Fibroblast of the conjunctiva (primary cell): ENCODE data around the gene AGPS.
"Not testable (repeated sequence)": the region's sequence is repeated elsewhere in the genome, so short reads cannot be mapped to it uniquely, and the experiment has no call there.

Experiments
- DNase-seq: peaks from one replicate; pipeline ENCODE4 v3.0.0-alpha.2; 2010; ENCODE audit warnings: low read depth

AGPS gene

DNA sequence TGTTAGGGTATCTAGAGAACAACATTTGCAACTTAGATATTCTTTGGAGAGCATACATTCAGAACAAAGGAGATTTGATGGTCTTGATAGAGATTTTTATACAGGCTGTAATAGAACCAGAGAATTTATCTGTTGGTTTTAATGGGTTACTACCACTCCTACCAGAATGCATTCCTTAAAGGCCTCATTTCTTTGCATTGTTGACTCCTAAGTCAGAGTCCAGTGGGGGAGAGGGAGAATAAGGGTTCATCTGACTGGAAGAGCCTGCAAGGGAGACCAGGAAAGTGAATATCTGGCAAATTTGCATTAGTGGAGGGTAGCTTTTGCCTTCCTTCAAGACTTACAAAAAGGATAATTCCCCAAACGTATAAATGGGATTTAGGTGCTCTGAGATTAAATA is 29.7 kb downstream of the AGPS start:
- DNase-seq = no peak

DNA sequence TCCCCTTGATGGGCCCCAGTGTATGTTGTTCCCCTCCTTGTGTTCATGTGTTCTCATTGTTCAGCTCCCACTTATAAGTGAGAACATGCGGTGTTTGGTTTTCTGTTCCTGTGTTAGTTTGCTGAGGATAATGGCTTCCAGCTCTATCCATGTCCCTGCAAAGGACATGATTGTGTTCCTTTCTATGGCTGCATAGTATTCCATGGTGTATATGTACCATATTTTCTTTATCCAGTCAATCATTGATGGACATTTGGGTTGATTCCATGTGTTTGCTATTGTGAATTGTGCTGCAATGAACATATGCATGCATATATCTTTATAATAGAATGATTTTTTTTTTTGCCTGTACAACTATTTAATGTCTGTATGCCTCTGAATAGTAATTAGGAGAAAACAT is 31.5 kb downstream of the AGPS start:
- DNase-seq = not testable (repeated sequence)

DNA sequence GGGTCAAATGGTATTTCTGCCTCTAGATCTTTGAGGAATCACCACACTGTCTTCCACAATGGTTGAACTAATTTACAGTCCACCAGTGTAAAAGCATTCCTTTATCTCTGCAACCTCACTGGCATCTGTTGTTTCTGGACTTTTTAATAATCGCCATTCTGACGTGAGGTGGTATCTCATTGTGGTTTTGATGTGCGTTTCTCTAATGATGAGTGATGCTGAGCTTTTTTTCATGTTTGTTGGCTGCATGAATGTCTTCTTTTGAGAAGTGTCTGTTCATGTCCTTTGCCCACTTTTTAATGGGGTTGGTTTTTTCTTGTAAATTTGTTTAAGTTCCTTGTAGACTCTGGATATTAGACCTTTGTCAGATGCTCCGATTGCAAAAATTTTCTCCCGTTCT is 32.0 kb downstream of the AGPS start:
- not testable (repeated sequence) for DNase-seq

DNA sequence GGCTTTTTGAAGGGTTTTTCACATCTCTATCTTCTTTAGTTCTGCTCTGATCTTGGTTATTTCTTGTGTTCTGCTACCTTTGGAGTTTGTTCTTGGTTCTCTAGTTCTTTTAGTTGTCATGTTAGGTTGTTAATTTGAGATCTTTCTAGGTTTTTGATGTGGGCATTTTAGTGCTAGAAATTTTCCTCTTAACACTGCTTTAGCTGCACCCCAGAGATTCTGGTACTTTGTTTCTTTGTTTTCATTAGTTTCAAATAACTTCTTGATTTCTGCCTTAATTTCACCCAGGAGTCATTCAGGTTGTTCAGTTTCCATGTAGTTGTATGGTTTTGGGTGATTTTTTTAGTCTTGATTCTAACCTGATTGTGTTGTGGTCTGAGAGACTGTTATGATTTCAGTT is 34.7 kb downstream of the AGPS start:
- DNase-seq = no peak

DNA sequence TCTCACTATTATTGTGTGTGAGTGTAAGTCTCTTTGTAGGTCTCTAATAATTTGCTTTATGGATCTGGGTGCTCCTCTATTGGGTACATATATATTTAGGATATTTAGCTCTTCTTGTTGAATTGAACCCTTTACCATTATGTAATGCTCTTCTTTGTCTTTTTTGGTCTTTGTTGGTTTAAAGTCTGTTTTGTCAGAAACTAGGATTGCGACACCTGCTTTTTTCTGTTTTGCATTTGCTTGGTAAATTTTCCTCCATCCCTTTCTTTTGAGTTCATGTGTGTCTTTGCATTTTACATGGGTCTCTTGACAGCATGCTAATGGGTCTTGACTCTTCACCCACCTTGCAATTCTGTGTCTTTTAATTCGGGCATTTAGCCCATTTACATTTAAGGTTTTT is 35.4 kb downstream of the AGPS start:
- not testable (repeated sequence) for DNase-seq

DNA sequence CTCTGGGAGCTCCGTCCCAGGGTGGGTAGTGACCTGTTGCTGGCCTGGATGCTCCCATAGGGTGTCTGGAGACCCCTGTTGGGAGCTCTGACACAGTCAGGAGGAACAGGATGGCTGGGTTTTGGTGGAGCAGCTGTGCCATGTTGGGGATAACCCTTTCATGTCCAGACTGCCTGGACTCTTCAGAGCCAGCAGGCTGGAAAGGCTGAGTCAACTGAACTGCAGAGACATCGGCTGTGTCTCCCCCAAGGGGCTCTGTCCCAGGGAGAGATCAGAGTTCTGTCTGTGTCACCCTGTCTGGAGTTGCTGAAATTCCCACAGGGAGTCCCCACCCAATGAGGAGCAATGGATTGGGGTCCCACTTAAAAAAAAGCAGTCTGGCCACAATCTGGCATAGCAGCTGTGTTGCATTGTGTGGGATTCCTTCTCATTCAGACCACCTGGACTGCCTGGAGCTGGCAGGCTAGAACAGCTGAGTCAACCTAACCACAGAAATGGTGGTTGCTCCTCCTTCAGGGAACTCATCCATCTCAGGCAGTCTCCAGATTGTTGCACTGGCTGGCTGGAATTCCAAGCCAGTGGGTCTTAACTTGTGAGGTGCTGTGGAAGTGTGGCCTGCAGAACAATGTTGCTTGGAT is 37.2 kb downstream of the AGPS start:
- peak; percentile 73 for DNase-seq

DNA sequence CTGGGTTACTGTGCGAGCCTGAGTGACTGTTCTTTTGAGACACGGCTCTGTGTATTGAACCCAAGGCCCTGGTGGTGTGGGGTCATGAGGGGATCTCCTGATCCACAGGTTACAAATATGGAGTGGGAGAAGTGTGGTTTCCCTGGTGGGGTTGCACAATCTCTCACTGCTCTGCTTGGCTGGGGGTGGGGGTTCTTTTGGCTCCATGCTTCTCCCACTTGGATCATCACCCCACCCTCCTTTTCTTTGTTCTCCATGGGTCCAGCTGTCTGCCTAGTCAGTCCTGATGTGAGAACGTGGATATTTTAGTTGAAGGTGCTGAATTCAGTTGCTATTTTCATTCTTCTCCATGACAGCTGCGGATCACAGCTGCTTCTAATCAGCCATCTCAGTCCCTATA is 37.8 kb downstream of the AGPS start:
- DNase-seq = no peak

DNA sequence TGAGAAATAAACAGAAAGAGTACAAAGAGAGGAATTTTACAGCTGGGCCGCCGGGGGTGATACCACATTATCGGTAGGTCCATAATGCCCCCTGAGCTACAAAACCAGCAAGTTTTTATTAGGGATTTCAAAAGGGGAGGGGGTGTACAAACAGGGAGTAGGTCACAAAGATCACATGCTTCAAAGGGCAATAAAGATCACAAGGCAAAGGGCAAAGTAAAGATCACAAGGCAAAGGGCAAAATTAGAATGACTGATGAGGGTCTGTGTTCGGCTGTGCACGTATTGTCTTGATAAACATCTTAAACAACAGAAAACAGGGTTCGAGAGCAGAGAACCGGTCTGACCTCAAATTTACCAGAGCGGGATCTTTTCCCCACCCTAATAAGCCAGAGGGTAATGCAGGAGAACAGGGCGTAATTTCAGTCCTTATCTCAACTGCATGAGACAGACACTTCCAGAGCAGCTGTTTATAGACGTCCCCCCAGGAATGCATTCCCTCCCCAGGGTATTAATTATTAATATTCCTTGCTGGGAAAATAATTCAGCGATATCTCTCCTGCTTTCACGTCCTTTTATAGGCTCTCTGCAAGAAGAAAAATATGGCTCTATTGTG is 38.6 kb downstream of the AGPS start:
- not testable (repeated sequence) for DNase-seq

DNA sequence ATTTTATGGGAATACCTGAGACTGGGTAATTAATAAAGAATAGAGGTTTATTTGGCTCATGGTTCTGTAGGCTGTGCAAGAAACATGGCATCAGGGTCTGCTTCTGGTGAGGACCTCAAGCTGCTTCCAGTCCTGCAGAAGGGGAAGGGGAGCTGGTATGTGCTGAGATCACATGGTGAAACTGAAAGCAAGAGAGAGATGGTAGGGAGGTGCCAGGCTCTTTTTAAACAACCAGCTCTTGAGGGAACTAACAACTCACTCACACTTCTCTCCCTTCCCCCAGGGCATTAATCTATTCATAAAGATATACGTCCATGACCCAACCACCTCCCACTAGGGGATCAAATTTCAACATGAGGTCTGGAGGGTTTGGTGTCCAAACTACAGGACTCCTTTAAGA is 40.1 kb downstream of the AGPS start:
- no peak for DNase-seq

DNA sequence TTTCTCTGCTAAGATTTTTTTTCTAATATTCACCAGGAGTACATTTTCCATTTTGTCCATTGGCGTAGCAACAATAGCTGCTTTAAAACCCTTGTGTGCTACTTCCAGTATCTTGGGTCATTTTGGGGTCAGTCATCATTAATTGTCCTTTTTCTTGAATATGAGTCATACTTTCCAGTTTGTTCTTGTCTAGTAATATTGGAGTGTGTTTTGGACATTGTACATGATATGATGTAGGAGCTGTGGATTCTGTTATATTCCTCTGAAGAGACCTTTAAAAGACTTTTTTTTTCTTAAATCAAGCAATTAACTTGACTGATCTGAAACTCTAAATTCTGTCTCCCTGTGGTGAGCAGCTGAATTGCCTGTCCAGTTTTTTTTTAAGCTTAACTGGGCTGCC is 40.8 kb downstream of the AGPS start:
- no peak for DNase-seq

DNA sequence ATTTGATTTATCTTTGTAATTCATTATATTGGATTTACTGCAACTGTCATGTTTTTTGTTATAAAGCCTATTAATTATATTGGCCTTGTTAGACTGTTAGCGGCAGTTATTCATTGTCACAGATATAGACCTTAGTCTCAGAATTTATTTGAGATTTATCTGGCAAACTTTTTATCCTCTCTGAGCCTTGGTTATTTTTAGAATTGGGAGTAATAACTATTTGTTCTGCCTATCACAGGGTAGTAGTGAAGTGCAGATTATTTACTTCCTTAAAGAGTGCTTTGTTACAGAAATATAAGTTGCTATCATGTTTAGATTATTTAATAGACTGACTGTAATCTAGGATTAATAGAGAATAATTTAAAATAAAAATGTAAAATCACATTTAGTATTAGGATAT is 41.9 kb downstream of the AGPS start:
- DNase-seq = no peak

DNA sequence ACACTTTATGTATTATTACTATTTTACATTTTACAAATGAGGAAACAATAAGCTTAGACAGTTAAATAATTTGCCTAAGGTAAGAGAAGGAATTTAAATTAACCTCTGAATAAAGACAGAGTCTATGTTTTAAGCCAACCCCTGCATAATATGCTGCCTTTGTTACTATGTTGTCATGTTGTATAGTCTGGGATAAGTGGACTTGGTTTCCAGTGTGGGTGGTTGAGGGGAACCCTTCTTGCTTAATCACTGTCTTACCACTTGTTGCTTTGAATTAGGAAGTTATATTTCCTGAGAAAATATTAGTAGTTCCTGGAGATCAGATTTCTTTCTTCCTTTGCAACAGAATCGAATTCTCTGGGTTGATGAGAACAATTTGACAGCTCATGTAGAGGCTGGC is 52.6 kb downstream of the AGPS start:
- no peak for DNase-seq

DNA sequence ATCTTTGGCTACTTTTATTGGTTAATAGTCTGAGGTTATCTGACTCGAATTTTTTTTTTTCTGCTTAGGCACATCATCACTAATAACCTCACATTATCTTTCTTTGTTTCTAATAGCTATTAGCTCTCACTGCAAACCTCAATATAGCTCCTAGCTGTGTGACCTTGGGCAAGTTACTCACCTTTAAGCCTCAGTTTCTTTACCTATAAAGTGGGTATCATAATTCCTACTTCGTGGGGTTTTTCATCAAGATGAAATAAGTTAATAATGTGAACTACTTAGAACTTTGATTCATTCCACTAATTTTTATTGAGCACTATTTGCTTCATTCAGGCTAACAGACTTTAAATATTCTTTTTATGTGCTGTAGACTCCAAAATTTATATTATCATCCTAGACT is 55.5 kb downstream of the AGPS start:
- no peak for DNase-seq

DNA sequence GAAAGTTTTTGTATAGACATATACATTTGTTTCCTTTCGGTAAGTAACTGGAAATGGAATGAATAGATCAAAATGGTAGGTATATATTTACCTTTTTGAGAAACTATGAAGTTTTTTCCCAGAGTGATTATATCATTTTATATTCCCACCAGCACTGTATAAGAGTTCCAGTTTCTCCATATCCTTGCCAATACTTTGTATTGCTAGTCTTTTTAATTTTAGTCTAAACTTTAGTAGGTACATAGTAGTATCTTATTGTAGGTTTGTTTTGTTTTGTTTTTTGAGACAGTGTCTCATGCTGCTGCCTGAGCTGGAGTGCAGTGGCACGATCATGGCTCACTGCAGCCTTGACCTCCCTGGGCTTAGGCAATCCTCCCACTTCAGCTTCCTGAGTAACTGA is 56.6 kb downstream of the AGPS start:
- DNase-seq = no peak

DNA sequence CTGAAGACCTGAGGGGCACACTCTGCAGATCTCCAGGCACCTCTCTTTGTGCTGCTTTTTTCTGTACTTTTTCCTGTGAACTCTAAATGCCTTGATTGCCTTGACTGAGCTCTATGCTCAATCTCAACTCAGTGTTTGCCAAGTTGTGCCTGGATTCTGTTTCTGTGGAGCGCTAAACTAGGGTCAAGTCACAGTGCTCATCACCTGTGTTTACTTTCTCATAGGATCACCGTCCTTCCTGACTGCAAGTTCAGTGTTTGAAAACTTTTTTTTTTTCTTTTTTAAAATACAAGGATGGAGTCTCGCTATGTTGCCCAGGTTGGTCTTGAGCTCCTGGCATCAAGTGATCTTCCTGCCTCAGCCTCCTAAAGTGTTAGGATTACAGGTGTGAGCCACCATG is 62.6 kb downstream of the AGPS start:
- DNase-seq = no peak

DNA sequence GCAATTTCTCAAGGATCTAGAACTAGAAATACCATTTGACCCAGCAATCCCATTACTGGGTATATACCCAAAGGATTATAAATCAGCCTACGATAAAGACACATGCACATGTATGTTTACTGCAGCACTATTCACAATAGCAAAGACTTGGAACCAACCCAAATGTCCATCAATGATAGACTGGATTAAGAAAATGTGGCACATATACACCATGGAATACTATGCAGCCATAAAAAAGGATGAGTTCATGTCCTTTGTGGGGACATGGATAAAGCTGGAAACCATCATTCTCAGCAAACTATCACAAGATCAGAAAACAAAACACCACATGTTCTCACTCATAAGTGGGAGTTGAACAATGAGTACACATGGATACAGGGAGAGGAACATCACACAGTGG is 67.2 kb downstream of the AGPS start:
- DNase-seq = not testable (repeated sequence)

DNA sequence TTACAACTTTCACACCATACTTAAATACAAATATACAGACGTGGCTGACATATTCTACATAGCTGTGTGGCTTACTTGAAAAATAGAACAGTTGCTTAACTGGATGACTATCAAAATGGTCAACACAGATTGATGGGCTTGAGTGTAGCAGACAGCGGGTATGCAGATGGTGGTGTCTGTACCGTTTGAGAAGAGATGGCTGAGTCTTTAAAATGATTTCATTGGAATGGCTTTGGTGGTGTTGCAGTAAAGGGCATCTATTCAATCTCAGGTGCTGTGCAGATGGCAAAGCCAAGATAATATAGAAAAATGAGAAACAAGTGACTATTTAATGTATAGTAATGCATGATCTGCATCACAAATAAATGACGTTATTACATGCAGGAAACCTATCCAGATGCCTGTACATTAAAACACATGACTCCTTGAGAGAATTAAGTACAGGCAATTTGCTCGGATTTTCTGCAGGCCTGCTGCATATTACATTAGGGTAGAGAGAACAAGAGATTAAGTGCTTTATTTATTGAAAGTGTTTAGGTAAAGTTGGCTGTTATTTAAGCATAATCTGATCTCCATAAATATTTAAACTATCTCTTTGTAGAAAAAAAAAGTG is 68.5 kb downstream of the AGPS start:
- no peak for DNase-seq

DNA sequence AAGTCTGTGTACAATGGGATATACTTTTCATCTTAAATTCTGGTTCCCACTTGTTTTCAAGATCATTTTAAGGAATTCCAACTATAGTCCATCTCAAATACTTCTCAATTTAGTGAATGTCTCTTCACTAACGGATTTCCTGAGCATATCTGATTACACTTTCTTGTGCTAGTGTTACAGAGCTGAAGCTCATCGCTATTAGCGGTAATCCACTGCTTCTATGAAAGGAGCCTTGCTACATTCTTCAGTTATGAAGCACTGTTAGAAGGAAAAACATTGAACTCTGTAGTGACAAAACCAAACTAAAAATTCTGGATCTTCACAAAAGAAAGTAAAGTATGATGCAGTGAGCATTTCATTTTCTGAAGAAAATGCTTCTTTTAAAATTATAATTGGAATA is 72.0 kb downstream of the AGPS start:
- DNase-seq = no peak

DNA sequence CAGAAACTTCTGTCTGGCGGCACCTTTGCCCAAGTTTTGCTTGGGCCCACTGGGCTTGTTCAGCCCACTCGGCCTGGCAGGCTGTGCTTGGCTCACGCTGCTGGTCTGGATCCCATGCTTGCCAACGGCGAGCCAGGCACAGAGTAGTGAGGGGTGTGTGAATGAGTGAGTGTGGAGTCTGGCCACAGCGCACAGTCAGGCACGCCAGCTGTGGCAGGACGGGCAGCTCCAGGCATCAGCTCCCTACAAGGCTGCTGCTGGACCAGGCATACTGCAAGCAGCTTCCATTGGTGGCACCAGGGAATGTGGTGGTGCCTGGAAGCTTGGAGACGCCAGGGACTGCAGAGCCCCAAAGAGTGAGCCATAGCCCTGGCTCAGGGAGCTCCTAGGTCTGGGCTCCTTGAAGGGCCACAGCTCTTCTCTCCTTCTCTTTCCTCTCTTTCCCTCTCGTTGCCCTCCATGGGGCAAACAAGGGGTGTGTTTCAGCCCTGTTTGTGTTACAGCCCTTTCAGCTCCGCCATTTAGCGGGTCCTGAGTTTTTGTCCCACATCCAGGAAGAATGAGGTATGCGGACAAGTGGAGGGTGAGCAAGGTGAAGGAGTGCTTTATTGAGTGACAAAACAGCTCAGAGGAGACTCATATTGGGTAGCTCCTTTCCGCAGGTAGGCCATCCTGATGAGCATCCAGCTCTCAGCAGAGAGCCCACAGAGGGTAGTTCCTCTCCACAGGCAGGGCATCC is 73.0 kb downstream of the AGPS start:
- no peak for DNase-seq

DNA sequence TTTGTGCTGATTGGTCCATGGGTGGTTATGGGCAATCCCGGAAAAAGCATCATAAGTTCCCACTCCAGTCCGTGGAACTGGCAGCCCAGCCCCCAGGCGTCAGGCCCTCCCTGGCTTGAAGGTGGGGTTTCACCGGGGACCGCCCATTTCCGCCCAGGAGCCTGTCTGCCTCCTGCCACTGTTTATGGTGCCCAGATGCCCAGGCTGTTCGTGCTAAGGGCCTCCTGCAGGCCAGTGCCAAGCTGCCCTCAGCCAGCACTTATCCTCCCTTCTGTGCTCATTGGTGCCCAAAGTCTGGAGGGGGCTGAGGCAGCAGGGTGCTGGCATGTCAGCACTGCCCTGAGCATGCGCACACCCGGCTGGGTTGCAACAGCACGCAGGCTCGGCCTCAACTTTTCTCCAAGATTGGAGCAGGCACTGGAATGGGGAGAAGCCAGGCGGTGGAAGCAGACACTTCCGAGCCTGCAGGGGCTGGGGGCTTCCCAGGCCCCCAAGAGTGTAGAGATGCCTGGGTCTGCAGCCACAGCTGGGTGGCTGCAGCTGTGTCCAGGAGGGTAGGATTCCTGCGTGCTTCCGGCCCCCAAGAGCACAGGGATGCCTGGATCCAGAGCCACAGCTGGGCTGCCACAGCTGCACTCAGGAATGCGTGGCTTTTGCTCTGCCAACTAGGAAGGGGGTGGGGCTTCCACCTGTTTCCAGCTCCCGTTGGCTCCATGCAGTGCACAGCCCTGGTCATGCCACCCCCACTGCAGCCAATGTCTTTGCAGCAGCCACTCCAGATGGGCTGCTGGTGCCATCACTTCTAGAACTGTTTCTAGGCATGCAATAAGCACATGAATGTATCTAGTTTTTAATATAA is 74.0 kb downstream of the AGPS start:
- no peak for DNase-seq

DNA sequence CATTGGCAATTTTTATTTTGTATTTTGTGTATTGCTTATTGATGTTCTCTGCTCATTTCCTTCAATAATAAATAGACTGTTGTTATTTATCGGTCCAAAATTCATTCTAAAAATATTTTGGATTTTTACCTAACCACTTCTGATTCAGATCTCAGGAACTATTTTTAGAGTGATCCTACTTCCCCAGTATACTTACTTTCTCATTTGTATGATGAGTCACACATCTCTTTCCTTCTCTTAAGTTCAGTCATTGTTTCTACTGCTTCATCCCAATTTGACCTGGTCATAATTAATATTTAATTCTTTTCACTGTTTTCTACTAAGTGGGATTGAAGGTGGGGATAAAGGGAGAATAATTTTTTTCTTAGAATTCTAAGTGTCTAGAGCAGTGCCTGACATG is 75.1 kb downstream of the AGPS start:
- no peak for DNase-seq

DNA sequence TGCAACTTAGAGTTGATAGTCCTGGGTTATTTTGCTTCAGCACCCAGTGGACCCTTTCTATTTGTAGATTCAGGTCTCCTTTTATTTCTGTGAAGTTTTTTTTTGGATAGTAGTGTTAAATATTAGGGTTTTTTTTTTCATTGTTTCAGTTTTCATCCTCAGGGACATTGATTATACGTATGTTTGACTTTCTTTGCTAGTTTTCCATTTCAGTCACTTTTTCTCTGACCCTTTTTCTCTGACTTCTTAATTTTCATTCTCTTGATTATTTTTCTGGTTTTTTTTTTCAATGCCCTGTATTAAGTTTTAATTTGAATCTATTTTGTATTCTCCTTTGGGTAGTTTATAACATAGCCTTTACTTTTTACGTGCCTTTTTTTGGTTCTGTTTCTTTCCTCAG is 79.4 kb downstream of the AGPS start:
- DNase-seq = no peak
